Measurements from ENCODE around the gene SYNDIG1. TPM values are rescaled to one million over a fixed set of nuclear protein-coding genes. Genes with fewer than 3 reads are reported as not detected.

Gene SYNDIG1
- total RNA-seq, 1 experiment from 2014 or later = not detected

GRCh38 chr20:24702501-24703283 lies 233.3 kb downstream of the SYNDIG1 start:
- ATAC-seq = no peak
- Histone ChIP-seq H3K4me1 (ENCODE audit: control insufficient read depth, insufficient read depth, low read length) (no peaks in the 10 kb centered on the region), H3K27me3 (ENCODE audit: control insufficient read depth, insufficient read depth, low read length) (no peaks in the 10 kb centered on the region; the same call in none of the 2 replicates), H3K4me3 (ENCODE audit: low read depth in 2 of 2, low read length in 2 of 2) (no peak overlapping the region), H3K36me3 (ENCODE audit: control insufficient read depth, insufficient read depth, low read length) (no peaks in the 10 kb centered on the region), H3K9me3 (ENCODE audit: control insufficient read depth, insufficient read depth, low read depth, low read length) (no peaks in the 10 kb centered on the region), H3K27ac (ENCODE audit: low read length) (no peak overlapping the region)
- POLR2A ChIA-PET = no interaction called here
- TF ChIP-seq SIN3A (IDR thresholded peaks at IDR 0.05; ENCODE audit: borderline replicate concordance, insufficient read depth, low read depth, low read length) (no peak), TCF7L2 (IDR thresholded peaks at IDR 0.05; ENCODE audit: low read depth, low read length) (no peak), POLR2AphosphoS5 (IDR thresholded peaks at IDR 0.05; ENCODE audit: low read depth, low read length) (no peak)
- TF ChIP-seq, protein P1, sequence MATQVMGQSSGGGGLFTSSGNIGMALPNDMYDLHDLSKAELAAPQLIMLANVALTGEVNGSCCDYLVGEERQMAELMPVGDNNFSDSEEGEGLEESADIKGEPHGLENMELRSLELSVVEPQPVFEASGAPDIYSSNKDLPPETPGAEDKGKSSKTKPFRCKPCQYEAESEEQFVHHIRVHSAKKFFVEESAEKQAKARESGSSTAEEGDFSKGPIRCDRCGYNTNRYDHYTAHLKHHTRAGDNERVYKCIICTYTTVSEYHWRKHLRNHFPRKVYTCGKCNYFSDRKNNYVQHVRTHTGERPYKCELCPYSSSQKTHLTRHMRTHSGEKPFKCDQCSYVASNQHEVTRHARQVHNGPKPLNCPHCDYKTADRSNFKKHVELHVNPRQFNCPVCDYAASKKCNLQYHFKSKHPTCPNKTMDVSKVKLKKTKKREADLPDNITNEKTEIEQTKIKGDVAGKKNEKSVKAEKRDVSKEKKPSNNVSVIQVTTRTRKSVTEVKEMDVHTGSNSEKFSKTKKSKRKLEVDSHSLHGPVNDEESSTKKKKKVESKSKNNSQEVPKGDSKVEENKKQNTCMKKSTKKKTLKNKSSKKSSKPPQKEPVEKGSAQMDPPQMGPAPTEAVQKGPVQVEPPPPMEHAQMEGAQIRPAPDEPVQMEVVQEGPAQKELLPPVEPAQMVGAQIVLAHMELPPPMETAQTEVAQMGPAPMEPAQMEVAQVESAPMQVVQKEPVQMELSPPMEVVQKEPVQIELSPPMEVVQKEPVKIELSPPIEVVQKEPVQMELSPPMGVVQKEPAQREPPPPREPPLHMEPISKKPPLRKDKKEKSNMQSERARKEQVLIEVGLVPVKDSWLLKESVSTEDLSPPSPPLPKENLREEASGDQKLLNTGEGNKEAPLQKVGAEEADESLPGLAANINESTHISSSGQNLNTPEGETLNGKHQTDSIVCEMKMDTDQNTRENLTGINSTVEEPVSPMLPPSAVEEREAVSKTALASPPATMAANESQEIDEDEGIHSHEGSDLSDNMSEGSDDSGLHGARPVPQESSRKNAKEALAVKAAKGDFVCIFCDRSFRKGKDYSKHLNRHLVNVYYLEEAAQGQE (IDR thresholded peaks at IDR 0.05; ENCODE audit: insufficient read depth in 1 of 2, low read depth in 2 of 2, low read length in 1 of 2) = no peak
- TF ChIP-seq, protein P2, sequence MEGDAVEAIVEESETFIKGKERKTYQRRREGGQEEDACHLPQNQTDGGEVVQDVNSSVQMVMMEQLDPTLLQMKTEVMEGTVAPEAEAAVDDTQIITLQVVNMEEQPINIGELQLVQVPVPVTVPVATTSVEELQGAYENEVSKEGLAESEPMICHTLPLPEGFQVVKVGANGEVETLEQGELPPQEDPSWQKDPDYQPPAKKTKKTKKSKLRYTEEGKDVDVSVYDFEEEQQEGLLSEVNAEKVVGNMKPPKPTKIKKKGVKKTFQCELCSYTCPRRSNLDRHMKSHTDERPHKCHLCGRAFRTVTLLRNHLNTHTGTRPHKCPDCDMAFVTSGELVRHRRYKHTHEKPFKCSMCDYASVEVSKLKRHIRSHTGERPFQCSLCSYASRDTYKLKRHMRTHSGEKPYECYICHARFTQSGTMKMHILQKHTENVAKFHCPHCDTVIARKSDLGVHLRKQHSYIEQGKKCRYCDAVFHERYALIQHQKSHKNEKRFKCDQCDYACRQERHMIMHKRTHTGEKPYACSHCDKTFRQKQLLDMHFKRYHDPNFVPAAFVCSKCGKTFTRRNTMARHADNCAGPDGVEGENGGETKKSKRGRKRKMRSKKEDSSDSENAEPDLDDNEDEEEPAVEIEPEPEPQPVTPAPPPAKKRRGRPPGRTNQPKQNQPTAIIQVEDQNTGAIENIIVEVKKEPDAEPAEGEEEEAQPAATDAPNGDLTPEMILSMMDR (IDR thresholded peaks at IDR 0.05) = no peak
- intact Hi-C loops (cut with micrococcal nuclease; ENCODE audit: unreplicated experiment) (no loop called here), in situ Hi-C loops (cut with HindIII; ENCODE audit: low pct_unique_long_range_greater_than_20kb, low sequenced_read_pairs) (no loop called here)
- no TSS peak for BruUV-seq (replicated peaks)
- CTCF ChIA-PET = no interaction called here
- no peak for DNase-seq (ENCODE audit: low read depth, low spot score)

GRCh38 chr20:24703284-24703610 lies 233.8 kb downstream of the SYNDIG1 start:
- ATAC-seq (no peak), DNase-seq (ENCODE audit: low read depth, low spot score) (no peak)
- no peaks in the 10 kb centered on the region for H3K4me1 ChIP-seq (ENCODE audit: control insufficient read depth, insufficient read depth, low read length)
- no peaks in the 10 kb centered on the region for H3K9me3 ChIP-seq (ENCODE audit: control insufficient read depth, insufficient read depth, low read depth, low read length)
- in situ Hi-C loops (cut with HindIII; ENCODE audit: low pct_unique_long_range_greater_than_20kb, low sequenced_read_pairs) (no loop called here), intact Hi-C loops (cut with micrococcal nuclease; ENCODE audit: unreplicated experiment) (no loop called here)
- no peak overlapping the region for H3K27ac ChIP-seq (ENCODE audit: low read length)
- TF ChIP-seq POLR2AphosphoS5 (IDR thresholded peaks at IDR 0.05; ENCODE audit: low read depth, low read length) (no peak), SIN3A (IDR thresholded peaks at IDR 0.05; ENCODE audit: borderline replicate concordance, insufficient read depth, low read depth, low read length) (no peak), TCF7L2 (IDR thresholded peaks at IDR 0.05; ENCODE audit: low read depth, low read length) (no peak)
- TF ChIP-seq, protein P1 (IDR thresholded peaks at IDR 0.05; ENCODE audit: insufficient read depth in 1 of 2, low read depth in 2 of 2, low read length in 1 of 2) = no peak
- TF ChIP-seq, protein P2 (IDR thresholded peaks at IDR 0.05) = no peak
- BruUV-seq (replicated peaks) = no TSS peak
- no peaks in the 10 kb centered on the region; the same call in none of the 2 replicates for H3K27me3 ChIP-seq (ENCODE audit: control insufficient read depth, insufficient read depth, low read length)
- no peaks in the 10 kb centered on the region for H3K36me3 ChIP-seq (ENCODE audit: control insufficient read depth, insufficient read depth, low read length)
- ChIA-PET POLR2A (no interaction called here), CTCF (no interaction called here)
- no peak overlapping the region for H3K4me3 ChIP-seq (ENCODE audit: low read depth in 2 of 2, low read length in 2 of 2)

Data from Panc1 (cell line).